DOHH2 (cell line): ENCODE measurements around the gene CACNG7.

Experiments used
- CTCF ChIP-seq: fragments of 200-600 bp; sonication (generic); IDR thresholded peaks from one replicate; pipeline ENCODE4 v1.5.1; 2014; ENCODE audit warnings: antibody characterized with exemption, mild to moderate bottlenecking, low read depth, low read length; ENCODE audit not compliant: poor library complexity, severe bottlenecking
- EZH2phosphoT487 ChIP-seq: fragments of 200-600 bp; sonication (generic); IDR thresholded peaks from 2 replicates; pipeline ENCODE4 v1.6.1; 2017; ENCODE audit warnings: borderline replicate concordance, mild to moderate bottlenecking, antibody characterized with exemption, low read length, moderate library complexity, mixed read lengths

GRCh38 chr19:53960886-53961285 lies 51.8 kb downstream of the CACNG7 start:
- TF ChIP-seq CTCF (no peak), EZH2phosphoT487 (no peak)
